ENCODE measurements around the gene C20orf204.

The C20orf204 gene

DNA sequence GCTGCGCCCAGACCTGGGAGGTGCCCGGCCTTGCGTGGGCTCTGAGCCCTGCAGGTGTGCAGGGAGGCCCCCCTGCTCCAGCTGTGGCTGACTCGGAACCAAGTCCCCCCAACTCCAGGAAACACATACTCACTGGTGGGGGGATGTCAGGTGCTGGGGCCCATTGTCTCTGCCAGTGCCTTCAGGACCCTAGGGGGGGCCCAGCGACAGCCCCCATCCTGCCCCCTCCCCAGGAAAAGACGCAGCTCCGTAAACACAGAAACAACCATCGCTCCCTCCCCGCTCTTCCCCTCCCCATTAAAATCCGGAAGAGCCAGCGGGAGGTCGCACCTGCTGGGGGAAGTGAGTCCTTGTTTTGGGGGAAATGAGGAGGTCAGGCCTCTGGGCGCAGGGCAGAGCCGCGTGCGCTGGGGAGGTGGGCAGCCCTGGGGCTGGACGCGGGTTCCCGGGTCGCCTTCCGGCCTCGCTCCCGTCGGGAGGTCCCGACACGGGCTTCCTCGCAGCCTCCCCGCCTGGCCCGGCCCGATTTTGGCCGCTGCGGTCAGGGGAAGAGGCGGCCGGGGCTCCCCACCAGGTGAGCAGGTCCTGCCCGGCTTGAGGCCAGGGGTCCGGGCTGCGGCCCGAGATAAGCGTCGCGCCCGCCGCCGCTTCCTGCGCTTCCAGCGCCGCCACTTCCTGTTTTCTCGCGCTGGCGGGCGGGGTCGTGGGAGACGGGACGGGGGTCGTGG is 6.2 kb downstream of the C20orf204 start:
- DNase-seq: no peak

- DNase-seq: no peak
Observed at GRCh38 chr20:64043768-64044167, 7.8 kb downstream of the C20orf204 start.

GRCh38 chr20:64044484-64045247 is 8.7 kb downstream of the C20orf204 start:
- no peak for DNase-seq

DNA sequence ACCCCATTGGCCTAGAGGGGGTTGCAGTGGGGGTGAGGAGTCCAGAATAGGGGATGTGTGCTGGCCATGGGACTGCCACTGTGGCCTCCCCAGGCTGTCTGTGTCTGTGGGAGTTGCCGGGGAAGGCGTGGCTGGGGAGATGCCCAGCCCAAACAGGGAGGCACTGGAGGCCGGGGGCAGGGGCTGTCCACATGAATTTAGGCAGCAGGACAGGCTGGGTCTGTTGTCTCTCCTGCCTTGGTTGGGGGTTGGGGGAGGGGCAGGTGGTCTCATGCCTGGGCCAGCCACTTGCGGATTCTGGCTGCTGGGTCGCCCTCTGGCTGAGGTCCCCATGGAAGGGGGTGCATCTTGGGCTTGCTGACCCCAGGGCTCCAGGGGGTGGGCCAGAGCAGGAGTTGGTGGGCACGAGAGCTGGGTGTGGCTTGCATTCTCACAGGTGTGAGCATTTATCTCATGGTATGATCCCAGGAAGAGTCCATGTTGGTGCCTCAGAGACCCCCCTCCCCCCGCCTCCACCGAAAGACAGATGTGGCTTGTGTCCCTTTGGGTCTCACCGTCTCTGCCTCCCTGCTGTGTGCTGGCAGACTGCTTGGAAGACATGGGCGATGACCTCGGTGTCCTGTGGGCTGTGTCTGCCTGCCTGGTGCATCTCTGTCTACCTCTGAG is 9.5 kb downstream of the C20orf204 start:
- DNase-seq: no peak

DNA sequence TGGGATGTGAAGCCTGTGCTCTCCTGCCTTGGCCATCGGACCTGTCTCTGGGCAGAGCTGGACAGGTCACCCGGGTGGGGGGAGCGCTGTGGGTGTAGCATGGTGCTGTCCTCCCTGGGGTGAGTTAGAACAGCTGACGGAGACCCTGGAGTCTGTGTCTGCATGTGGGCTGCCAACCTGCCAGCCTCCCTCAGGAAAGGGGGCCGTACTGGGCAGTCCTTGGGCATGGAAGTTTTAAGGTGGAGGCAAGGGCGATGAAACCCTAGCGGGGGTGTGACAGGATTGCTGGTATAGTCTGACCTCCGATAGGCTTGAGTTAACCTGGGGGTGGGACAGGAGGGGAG is 11.0 kb downstream of the C20orf204 start:
- no peak for DNase-seq

DNA sequence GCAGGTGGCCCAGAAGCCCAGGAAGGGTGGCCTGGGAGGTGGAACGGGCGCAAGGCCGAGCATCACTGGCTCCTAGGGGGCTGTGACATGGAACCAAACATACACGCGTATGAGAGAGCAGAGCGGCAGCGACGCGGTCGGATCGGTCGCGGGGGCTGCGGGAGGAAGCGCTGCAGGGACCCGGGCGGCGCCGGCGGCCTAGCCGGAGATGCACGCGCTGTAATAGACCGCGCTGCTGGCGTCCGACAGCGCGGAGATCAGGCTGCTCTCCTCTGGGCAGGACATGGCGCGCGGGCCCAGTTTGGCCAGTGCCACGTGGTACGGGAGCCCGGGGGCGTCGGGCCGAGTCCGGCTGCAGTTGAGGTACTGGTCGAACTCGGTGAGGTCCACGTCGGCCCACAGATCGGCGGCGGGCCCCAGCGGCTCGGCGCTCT is 12.0 kb downstream of the C20orf204 start:
- no peak for DNase-seq

DNA sequence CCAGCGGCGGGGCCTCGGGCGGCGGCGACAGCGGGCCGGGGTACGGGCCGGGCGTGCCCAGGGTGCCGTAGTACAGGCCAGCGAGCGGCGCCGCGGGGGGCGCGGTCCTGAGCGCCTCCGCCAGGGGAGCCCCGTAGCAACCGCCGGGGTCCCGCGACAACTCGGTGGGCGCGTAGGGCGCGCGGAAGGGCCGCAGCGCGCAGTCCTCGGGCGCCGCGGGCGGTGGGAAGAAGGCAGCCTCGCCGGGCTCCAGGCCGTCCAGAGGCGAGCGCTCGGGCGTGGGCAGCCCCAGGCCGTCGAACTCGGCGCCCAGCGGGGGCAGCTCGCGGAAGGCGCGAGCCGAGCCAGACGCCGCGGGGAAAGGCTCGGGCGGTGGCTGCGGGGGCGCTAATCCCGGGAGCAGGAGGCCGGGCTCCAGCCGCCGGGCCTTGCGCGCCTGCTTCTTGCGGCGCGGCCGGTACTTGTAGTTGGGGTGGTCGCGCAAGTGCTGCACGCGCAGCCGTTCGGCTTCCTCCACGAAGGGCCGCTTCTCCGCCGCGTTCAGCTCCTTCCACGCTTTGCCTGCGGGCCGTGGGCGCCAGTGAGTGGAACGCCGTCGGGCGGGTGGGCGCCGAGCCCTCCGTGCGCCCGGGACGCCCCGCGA is 12.5 kb downstream of the C20orf204 start:
- DNase-seq: no peak

- DNase-seq: no peak
Observed at GRCh38 chr20:64049060-64049877, 13.3 kb downstream of the C20orf204 start, which contains the start of gene SOX18. Gene SOX18, minus strand, starts transcription at chr20:64049639. Its CDS starts 123 bp downstream, at chr20:64049516.

DNA sequence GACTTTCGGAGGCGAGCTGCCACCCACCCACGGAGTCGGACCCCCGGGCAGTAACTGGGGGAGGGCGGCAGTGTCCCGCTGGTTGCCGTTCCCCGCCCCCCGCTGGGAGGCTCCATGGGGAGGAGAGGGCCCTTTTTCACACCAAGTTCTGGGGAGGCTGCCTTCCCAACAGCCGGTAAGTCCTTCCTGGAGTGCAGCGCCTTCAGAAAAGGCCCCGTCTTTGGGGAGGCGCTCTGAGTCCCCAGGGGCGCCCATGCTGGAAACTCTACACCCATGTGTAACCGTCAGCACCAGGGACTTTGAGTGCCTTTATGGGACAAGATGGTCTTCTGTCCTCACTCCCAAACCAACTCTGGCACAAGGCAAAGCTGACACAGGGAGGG is 13.9 kb downstream of the C20orf204 start:
- no peak for DNase-seq

- no peak for DNase-seq
Observed at GRCh38 chr20:64050261-64051032, 14.5 kb downstream of the C20orf204 start.

GRCh38 chr20:64051033-64051452 is 15.1 kb downstream of the C20orf204 start:
- DNase-seq: no peak

DNA sequence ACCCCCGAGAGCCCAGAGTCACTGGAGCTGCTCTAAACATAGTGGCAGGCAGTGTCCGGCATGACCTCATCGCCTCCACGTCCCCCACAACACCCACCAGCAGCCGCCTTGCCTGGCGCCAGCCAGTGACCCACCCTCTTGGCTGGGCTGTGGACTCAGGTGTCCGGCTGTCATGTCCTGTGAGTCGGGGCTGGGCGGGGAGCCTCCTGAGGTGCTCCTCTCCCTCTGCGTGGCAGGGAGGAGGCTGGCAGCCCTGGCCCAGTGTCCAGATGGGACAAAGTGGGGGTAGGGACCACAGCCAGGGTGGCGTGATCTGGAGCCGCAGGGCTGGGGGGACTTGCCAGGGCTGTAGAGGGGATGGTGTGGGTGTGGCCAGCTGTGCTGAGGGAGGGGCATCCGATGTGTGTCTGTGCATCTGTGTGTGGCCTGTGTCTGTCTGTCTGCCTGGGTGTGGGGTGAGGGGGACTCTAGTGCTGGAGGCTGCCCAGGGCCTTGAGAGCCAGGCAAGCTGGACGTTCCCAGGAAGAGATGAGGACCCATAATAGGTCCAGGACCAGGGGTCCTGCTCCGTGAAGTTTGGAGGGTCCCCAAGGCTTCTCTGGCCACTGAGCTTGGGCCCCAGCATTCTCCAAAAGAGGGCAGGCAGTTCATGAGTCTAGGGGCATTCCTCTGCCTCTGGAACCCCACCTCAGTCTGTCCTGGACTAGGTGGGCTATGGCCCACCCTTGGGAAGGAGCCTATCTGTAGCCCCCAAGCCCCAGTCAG is 15.8 kb downstream of the C20orf204 start:
- DNase-seq: no peak

- DNase-seq: no peak
Observed at GRCh38 chr20:64052326-64052722, 16.3 kb downstream of the C20orf204 start.

DNA sequence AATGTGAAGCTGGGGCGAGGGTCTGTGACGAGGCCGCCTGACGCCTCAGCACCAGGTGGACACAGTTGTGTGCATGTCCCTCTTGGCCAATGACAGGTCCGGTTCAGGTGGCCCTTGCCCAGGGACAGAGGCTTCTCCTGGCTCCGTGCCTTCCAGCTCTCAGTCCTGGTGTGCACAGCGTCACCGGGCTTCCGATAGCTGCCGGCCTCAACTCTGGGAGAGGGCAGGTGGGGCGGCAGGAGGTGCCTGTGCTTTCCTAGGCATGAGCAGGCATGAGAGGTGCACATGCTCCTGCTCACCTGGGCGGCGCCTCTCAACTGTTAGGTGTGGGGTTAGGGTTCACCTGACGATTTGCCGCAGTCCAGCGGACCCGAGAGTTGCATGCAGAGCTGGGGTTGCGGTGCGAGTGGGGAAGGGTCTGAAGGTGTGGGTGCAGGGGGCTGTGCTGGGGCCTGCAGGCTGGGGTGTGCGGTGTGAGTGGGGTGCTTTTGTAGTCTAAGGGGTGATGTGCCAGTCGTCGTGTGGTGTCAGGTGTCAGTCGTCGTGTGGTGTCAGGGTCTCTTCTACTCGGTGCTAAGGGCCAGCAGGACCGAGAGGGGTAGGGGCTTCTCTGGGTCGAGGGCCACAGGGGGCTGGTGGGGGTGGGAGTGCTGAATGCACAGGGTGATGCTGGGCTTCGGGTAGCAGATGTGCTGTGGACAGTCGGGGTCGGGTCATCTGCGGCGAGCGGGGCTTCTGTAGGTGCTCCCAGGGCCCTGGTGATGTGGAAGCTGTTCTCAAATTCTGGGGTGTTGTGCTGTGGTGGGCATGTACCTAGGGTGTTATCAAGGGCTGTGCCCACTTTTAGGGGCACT is 17.2 kb downstream of the C20orf204 start:
- no peak for DNase-seq

- DNase-seq: no peak
Observed at GRCh38 chr20:64053841-64054661, 18.1 kb downstream of the C20orf204 start.

DNA sequence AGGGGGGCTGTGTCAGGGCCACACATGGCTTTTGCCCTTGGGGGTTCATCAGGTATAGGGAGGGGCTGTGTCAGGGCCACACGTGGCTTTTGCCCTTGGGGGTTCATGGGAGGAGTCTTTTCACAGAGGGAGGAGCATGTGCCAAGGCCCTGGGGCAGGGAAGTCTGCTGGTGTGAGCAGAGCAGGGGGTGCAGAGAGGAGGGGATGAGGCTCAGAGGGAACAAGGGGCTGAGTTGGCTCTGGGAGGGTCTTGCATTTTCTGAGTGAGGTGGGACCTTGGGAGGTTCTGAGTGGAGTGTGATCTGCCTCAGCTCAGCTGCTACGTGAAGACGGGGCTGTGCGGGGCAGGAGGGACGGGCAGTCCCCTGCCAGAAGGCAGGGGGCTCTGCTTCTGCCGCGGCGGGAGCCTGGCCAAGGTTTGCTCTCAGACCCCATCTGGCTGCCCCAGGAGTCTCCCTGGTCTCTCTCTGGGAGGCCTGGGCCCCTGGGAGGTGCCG is 19.5 kb downstream of the C20orf204 start:
- no peak for DNase-seq

GRCh38 chr20:64055893-64056638 is 20.1 kb downstream of the C20orf204 start:
- no peak for DNase-seq

DNA sequence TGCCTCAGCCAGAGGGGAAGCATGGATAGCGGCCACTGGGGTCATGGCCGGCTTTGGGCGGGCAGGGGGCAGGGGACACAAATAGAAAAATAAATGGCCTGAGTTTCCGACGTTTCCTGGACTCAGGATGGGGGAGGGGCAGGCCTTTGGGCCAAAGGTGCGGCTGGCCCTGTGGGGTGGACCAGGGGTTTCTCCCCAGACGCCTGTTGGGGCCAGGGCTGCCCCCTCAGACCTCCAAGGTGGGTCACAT is 20.6 kb downstream of the C20orf204 start:
- DNase-seq: no peak

Measured in SIG-M5 (cell line).